Amniotic stem cell (primary cell): ENCODE results near the gene MYOC.
"Not testable (repeated sequence)": the region's sequence is repeated elsewhere in the genome, so short reads cannot be mapped to it uniquely, and the experiment has no call there.

Source experiments
- DNase-seq: peaks from one replicate; lab custom pipeline; 2025; lab: John Stamatoyannopoulos, UW

Gene MYOC

GRCh38 chr1:171652234-171652822 is at the start of gene MYOC:
TSS of gene MYOC (minus strand) at chr1:171652688. CDS start at chr1:171652611, 77 bp downstream.
- no peak for DNase-seq

- no peak for DNase-seq
These were observed 47.0 kb upstream of the MYOC start for GRCh38 chr1:171699531-171699930.

DNA sequence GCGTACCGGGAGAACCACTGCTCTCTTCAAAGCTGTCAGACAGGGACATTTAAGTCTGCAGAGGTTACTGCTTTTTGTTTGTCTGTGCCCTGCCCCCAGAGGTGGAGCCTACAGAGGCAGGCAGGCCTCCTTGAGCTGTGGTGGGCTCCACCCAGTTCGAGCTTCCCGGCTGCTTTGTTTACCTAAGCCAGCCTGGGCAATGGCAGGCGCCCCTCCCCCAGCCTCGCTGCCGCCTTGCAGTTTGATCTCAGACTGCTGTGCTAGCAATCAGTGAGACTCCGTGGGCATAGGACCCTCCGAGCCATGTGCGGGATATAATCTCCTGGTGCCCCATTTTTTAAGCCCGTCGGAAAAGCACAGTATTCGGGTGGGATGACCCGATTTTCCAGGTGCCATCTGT is 43.3 kb upstream of the MYOC start:
- DNase-seq = not testable (repeated sequence)

- not testable (repeated sequence) for DNase-seq
These were observed 41.1 kb upstream of the MYOC start for GRCh38 chr1:171693541-171693940.

DNA sequence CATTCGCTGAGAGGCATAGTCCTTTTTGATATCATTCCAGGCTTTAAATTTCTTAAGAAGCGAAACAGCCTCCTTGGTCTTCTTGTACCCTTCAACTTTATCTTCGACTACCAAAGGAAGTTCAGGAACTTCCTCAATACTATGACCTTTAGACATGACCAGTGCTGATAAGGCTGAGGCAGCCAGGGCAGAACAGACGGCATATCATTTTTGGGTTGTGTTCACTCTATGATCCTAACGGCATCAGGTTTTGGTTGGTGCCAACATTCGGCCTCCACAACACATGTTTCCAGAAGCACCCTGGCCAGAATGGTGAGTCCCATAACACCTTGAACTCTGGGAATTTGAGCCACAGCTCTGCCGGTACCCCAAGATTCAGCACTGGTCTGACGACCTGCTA is 31.4 kb upstream of the MYOC start:
- no peak for DNase-seq

- DNase-seq = no peak
These were observed 27.9 kb upstream of the MYOC start for GRCh38 chr1:171680339-171680738.

GRCh38 chr1:171676823-171677222 is 24.3 kb upstream of the MYOC start:
- DNase-seq = no peak

DNA sequence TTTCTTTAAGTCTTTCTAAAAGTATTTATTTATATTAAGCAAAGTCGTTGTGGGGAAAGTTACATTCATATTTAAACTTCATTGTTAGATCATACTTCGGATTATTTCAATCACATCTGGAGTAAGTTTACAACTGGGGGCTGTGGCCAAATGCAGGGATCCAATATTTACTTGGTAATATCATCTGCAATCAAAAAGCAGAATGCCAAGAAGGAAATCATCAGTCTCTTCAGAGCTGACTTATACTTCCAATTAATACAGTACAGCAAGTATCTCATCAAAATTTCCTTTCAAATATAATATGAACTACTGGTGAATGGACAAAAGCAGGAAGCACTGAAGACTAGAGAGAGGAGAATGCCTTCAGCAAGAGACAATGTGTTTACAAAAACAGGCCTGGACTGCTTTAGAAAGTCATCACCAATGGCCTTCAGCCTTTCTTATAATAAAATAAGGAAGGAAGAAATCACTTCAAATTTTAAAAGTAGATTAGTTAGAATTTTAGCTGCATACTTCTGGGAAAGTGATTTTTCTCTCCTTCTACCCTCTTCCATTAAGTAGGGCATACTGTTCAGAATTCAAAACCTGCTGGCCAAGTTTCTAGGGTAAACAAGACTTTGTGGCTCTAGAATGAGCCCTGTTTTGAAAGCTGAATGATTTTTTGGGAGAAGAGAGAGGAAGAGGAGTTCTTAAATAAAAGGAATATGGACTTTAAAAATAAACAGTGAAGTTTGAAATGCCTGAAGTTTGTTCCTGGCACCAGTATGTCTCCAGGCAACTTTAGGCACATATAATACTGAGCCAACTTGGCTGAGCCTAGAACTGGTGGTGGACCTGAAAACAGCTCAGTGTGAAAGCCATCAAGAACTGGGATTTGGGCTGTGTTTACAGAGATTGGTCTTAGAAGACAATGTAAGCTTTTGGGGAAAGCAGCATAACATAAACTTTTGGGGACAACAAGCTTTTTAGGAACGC is 22.2 kb upstream of the MYOC start:
- no peak for DNase-seq

GRCh38 chr1:171670739-171671138 is 18.3 kb upstream of the MYOC start:
- DNase-seq = no peak

DNA sequence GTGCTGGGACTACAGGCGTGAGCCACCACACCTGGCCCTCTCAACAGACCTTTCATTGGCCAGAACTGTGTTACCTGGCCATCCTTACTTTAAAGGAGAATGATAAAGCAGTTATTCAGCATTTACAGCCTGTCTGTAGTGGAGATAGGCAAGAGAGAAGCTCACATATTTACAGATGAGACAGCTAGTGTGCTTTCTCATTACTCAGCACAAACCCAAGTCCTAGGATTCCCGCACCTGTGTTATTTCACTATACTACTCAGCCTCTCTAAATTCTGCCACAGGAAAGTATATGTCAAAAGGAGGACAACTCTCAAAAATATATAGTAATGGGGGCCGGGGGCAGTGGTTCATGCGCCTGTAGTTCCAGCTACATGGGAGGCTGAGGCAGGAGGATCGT is 15.9 kb upstream of the MYOC start:
- DNase-seq = no peak

- DNase-seq = no peak
These were observed 13.8 kb upstream of the MYOC start for GRCh38 chr1:171666114-171666769.

DNA sequence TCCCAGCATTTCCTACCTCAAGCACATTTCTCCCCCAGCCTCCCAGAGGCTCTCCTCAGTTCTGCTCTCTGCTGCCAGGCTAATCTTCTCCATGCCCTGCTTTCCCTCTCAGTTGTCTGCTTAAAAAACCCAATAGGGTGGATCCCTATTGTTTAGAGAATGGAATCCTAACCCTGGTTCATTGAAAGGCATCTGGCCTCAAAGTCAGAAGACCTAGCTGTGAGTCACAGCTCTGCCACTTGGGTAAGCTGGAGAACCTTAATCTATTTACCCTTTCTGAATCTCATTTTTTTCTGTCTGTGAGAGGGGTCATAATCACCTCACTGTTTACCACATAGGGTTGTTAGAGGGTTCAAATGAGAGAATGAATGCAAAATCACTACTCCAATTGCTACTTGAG is 12.5 kb upstream of the MYOC start:
- no peak for DNase-seq

- DNase-seq = no peak
These were observed 11.5 kb upstream of the MYOC start for GRCh38 chr1:171663854-171664575.

DNA sequence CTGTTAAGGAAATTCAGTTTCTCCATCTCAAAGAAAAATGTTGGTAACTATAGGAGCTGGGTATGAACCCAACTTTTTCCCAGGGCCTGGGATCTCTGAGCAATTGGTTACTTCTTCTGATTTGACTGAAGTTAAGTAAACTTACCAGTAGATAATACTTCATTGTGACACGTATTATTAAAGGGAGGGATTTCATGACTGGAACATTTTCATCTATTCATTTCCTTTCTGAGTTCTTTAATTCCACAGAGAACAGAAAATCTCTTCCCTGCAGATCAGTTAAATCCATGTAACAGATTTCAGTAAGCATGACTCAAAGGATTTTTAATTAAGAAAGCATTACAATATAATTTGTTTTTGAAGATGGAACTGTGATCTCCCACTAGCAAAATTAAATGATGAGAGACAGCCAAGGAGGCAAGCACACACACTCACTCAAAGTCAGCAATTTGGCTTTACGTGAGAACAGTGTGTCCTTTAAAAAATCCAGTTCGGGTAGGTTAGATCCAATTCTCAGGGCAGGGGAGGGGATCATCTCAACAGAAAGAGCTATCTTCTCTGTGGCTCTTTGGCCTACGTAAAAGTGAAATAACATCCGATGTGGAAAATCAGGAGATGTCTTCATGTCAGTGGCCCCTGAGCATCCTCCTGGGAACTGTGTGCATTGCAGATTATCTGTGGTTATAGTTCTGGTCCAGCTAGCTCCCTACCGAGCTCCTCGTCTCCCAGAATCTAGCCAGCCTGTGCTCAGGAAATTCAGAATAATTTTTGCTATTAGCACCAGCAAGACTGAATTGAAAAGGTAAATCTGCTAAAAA is 10.8 kb upstream of the MYOC start:
- no peak for DNase-seq

GRCh38 chr1:171661076-171661650 is 8.7 kb upstream of the MYOC start:
- DNase-seq = no peak

- not testable (repeated sequence) for DNase-seq
These were observed 3.7 kb upstream of the MYOC start for GRCh38 chr1:171656206-171656605.

DNA sequence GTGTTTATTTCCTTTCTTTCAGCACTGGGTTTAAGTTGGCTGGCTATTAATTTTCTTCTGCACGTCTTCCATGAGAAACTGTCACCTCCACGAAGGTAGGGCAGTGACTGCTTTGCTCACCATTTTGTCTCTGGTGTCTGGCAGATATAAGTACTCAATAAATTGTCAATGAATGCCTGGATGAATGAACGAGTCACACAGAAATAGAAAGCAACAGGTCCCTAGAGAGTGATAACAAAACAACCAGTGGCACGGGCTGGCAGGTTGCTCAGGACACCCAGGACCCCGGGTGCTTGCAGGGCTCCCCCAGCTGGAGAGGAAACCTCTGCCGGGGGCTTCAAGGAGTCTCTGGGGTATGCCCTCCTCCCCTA is 3.2 kb upstream of the MYOC start:
- DNase-seq = no peak

DNA sequence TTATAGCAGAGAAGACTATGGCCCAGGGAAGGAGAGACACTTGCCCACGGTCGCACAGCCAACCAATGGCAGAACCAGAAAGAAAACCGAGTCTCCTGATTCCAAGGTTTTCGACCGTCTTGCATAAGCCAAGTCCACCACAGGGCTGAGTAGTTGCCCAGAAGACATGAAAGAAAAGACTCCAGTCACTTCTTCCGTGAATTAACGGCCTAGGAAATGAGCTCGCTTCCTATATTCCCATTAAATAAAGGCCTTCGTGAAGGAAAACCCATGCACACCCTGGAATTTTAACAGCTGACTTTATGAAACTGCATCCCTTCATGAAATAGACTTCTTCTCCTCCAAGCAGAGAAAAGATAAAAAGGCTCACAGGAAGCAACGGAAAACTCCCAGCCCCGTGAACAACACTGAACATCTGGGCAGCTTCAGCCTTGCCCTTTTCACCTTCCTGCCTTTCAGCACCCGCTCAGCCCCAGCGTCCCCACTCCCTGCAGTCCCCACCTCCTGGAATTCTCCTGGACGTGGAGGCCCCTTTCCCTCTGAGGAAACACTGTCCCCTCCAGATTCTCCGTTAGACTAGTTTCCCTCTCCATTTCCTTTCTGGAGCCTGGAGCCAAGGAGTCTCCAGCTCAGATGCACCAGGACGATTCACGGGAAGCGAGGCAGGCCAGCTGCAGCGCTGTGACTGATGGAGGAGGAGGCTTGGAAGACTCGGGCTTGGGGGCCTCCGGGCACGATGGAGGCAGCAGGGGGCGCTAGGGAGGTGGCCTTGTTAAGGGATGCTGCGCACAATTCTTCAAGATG is 2.7 kb upstream of the MYOC start:
- no peak for DNase-seq

GRCh38 chr1:171654201-171654941 is 1.9 kb upstream of the MYOC start:
- DNase-seq = no peak
